Aorta (tissue), 5 donors: Measurements from ENCODE around the gene FZD4. TPM values are rescaled to one million over a fixed set of nuclear protein-coding genes. Genes with fewer than 3 reads are reported as not detected.
A peak's percentile ranks its signal among the peaks of the same experiment; 100 is the strongest.

Experiments used
- ATAC-seq: fragments of 200-7000 bp; cut with Tn5 transposase; one replicate; pipeline ENCODE4 v1.9.1; 2022; ENCODE audit warnings: moderate library complexity; ENCODE audit not compliant: low FRiP score
- DNase-seq, 2 donors: peaks; one replicate each; pipeline ENCODE4 v3.0.0-alpha.2; 2020
- H3K27ac ChIP-seq, 2 donors: one replicate each; pipeline ENCODE4 v1.5.1; 2013; ENCODE audit warnings: low read length in 2 of 2, mild to moderate bottlenecking in 2 of 2, moderate library complexity in 2 of 2, control low read depth in 1 of 2, inconsistent platforms in 1 of 2, low read depth in 1 of 2
- H3K27me3 ChIP-seq, 2 donors: one replicate each; pipeline ENCODE4 v1.6.1; 2013; ENCODE audit warnings: control low read depth in 1 of 2, low read length in 1 of 2, mild to moderate bottlenecking in 1 of 2, moderate library complexity in 1 of 2; ENCODE audit not compliant: insufficient read depth in 2 of 2, control insufficient read depth in 1 of 2
- H3K36me3 ChIP-seq, 2 donors: one replicate each; pipeline ENCODE4 v1.6.1; 2013; ENCODE audit warnings: control low read depth in 1 of 2, low read length in 1 of 2, mild to moderate bottlenecking in 1 of 2; ENCODE audit not compliant: insufficient read depth in 2 of 2, control insufficient read depth in 1 of 2
- H3K4me1 ChIP-seq, 2 donors: one replicate each; pipeline ENCODE4 v1.6.1; 2013; ENCODE audit warnings: low read length in 2 of 2, control low read depth in 1 of 2, mild to moderate bottlenecking in 1 of 2, moderate library complexity in 1 of 2; ENCODE audit not compliant: insufficient read depth in 2 of 2, control insufficient read depth in 1 of 2
- H3K4me3 ChIP-seq, 2 donors: one replicate each; pipeline ENCODE4 v1.5.1; 2013; ENCODE audit warnings: low read length in 2 of 2, control low read depth in 1 of 2, mild to moderate bottlenecking in 1 of 2
- H3K9me3 ChIP-seq: one replicate; pipeline ENCODE4 v1.6.1; 2013; ENCODE audit warnings: mild to moderate bottlenecking, low read length; ENCODE audit not compliant: control insufficient read depth
- WGBS, 2 donors: extraction: QIAGEN DNeasy Blood & Tissue Kit; methylation state at CpG; one replicate each; pipeline ENCODE4 v1.1.7; 2013; 5-methylcytosine and 5-hydroxymethylcytosine counted together
- intact Hi-C, 2 donors: fragments of 100-400 bp; cut with DNase I; formaldehyde crosslinking; loops; one replicate each; pipeline versions ENCODE4 v1.14.2 to v1.15.0; 2022
- polyA plus RNA-seq, 2 donors: library from polyadenylated mRNA; stranded (reverse); fragments of 200-250 nt; gene quantifications; one replicate each; pipeline ENCODE4 v1.2.3, GENCODE V29; 2013
- total RNA-seq, 2 donors: library from RNA; stranded (reverse); fragmentation: NEBNext Ultra II Directional; extraction: Animal tissue kit (Norgen Biotek cat#: 25700); gene quantifications; one replicate each; pipeline ENCODE4 v1.2.1, GENCODE V29; 2021
- donor health status: healthy with polysubstance abuse.
- donor health status: Bipolar disorder and iron deficiency.
- donor health status: DM: no; HTN: no; CAD: no.
- donor health status: DM: no; HTN: no; CAD: no.
- donor health status: DM: yes; HTN: yes; CAD: no.

FZD4 gene
- total and polyA plus RNA-seq, 4 donors, result 4.0 to 91.2 (median 46.4) TPM

- DNase-seq, result no peak
- H3K4me3 ChIP-seq, result no peak overlapping the region
- peaks cover 2 to 9% of the 10 kb centered on the region in 2 donors for H3K4me1 ChIP-seq
- ATAC-seq, result no peak
- intact Hi-C loops, result loop anchor here in 1 of 2 donors (5.0 kb wide), 1 partner anchor 34 kb away; the partner anchor contains the start of gene FZD4
- H3K9me3 ChIP-seq, result no peaks in the 10 kb centered on the region
- WGBS, 2 donors, result 97 to 99% methylated on average over 5 of the region's 5 CpGs
- no peak overlapping the region for H3K27ac ChIP-seq
- no peaks in the 10 kb centered on the region for H3K27me3 ChIP-seq
- H3K36me3 ChIP-seq, result no peaks in the 10 kb centered on the region
Measured at GRCh38 chr11:86991341-86991740, 36.1 kb upstream of the FZD4 start.

GRCh38 chr11:86990515-86990914, 35.3 kb upstream of the FZD4 start:
- no peaks in the 10 kb centered on the region for H3K9me3 ChIP-seq
- H3K36me3 ChIP-seq, result no peaks in the 10 kb centered on the region
- no peak for ATAC-seq
- no peaks in the 10 kb centered on the region for H3K27me3 ChIP-seq
- intact Hi-C loops, result loop anchor here in 1 of 2 donors (5.0 kb wide), 1 partner anchor 33 kb away; the partner anchor contains the start of gene FZD4
- 23 to 37% methylated on average over 3 of the region's 3 CpGs for WGBS, 2 donors
- no peak for DNase-seq
- H3K4me3 ChIP-seq, result no peak overlapping the region
- no peak overlapping the region for H3K27ac ChIP-seq
- H3K4me1 ChIP-seq, result peaks cover 2 to 9% of the 10 kb centered on the region in 2 donors

GRCh38 chr11:86990031-86990430, 34.8 kb upstream of the FZD4 start:
- intact Hi-C loops, result loop anchor here in 1 of 2 donors (5.0 kb wide), 1 partner anchor 33 kb away; the partner anchor contains the start of gene FZD4
- no peak overlapping the region for H3K27ac ChIP-seq
- 0 to 9% methylated on average over 1 of the region's 1 CpG for WGBS, 2 donors
- no peaks in the 10 kb centered on the region for H3K9me3 ChIP-seq
- DNase-seq (no peak), ATAC-seq (peak; percentile 26)
- peaks cover 2 to 9% of the 10 kb centered on the region in 2 donors for H3K4me1 ChIP-seq
- H3K36me3 ChIP-seq, result no peaks in the 10 kb centered on the region
- H3K27me3 ChIP-seq, result no peaks in the 10 kb centered on the region
- H3K4me3 ChIP-seq, result no peak overlapping the region

GRCh38 chr11:86988351-86988881, 33.2 kb upstream of the FZD4 start:
- Histone ChIP-seq H3K9me3 (no peaks in the 10 kb centered on the region), H3K27me3 (no peaks in the 10 kb centered on the region), H3K4me3 (no peak overlapping the region), H3K36me3 (no peaks in the 10 kb centered on the region), H3K27ac (no peak overlapping the region), H3K4me1 (peaks cover 4 to 9% of the 10 kb centered on the region in 2 donors)
- no peak for ATAC-seq
- DNase-seq, result no peak
- 83 to 85% methylated on average over 4 of the region's 4 CpGs for WGBS, 2 donors
- intact Hi-C loops, result no loop called here

GRCh38 chr11:86987679-86988078, 32.5 kb upstream of the FZD4 start:
- DNase-seq (no peak), ATAC-seq (no peak)
- Histone ChIP-seq H3K4me1 (peaks cover 4 to 9% of the 10 kb centered on the region in 2 donors), H3K36me3 (no peaks in the 10 kb centered on the region), H3K27ac (no peak overlapping the region), H3K9me3 (no peaks in the 10 kb centered on the region), H3K4me3 (no peak overlapping the region), H3K27me3 (no peaks in the 10 kb centered on the region)
- intact Hi-C loops, result no loop called here
- WGBS, 2 donors, result 77 to 84% methylated on average over 1 of the region's 1 CpG

GRCh38 chr11:86984701-86985100, 29.5 kb upstream of the FZD4 start:
- intact Hi-C loops, result no loop called here
- H3K27me3 ChIP-seq, result no peaks in the 10 kb centered on the region
- ATAC-seq (no peak), DNase-seq (no peak)
- H3K4me3 ChIP-seq, result no peak overlapping the region
- H3K36me3 ChIP-seq, result no peaks in the 10 kb centered on the region
- H3K4me1 ChIP-seq, result peaks cover 4 to 5% of the 10 kb centered on the region in 2 donors
- no peak overlapping the region for H3K27ac ChIP-seq
- H3K9me3 ChIP-seq, result no peaks in the 10 kb centered on the region
- 69 to 81% methylated on average over 4 of the region's 4 CpGs for WGBS, 2 donors

GRCh38 chr11:86983021-86983488, 27.9 kb upstream of the FZD4 start:
- Histone ChIP-seq H3K36me3 (no peaks in the 10 kb centered on the region), H3K4me1 (peaks cover 0 to 1% of the 10 kb centered on the region in 2 donors), H3K27ac (no peak overlapping the region), H3K4me3 (no peak overlapping the region), H3K9me3 (no peaks in the 10 kb centered on the region), H3K27me3 (no peaks in the 10 kb centered on the region)
- intact Hi-C loops, result no loop called here
- ATAC-seq (no peak), DNase-seq (no peak)
- 95 to 97% methylated on average over 4 of the region's 4 CpGs for WGBS, 2 donors

- Histone ChIP-seq H3K9me3 (no peaks in the 10 kb centered on the region), H3K27me3 (no peaks in the 10 kb centered on the region), H3K4me1 (peaks cover 1 to 4% of the 10 kb centered on the region in 2 donors), H3K27ac (no peak overlapping the region), H3K36me3 (no peaks in the 10 kb centered on the region), H3K4me3 (no peak overlapping the region)
- ATAC-seq (no peak), DNase-seq (no peak)
- WGBS, 2 donors, result 93 to 94% methylated on average over 7 of the region's 7 CpGs
- intact Hi-C loops, result no loop called here
Measured at GRCh38 chr11:86981777-86982540, 26.8 kb upstream of the FZD4 start.
